H9 (cell line): ENCODE measurements around the gene LZTFL1. TPM values are rescaled to one million over a fixed set of nuclear protein-coding genes. Genes with fewer than 3 reads are reported as not detected.

Experiments used
- DNase-seq: peaks from one replicate; pipeline ENCODE4 v3.0.0-alpha.2; 2017
- H2AFZ ChIP-seq: one replicate; pipeline ENCODE4 v1.6.1; 2013; ENCODE audit warnings: mild to moderate bottlenecking, low read length, control low read depth, moderate library complexity
- H2AK5ac ChIP-seq: 2 replicates; pipeline ENCODE4 v1.6.1; 2013; ENCODE audit warnings: low read length, control low read depth, mixed read lengths; ENCODE audit not compliant: insufficient read length
- H2BK120ac ChIP-seq: one replicate; pipeline ENCODE4 v1.6.1; 2013; ENCODE audit warnings: low read depth, mild to moderate bottlenecking, low read length, control low read depth, inconsistent platforms; ENCODE audit not compliant: poor library complexity, severe bottlenecking
- H2BK12ac ChIP-seq: 2 replicates; pipeline ENCODE4 v1.6.1; 2013; ENCODE audit warnings: low read length, control low read depth, mixed read lengths, low read depth; ENCODE audit not compliant: insufficient read length
- H2BK15ac ChIP-seq: 2 replicates; pipeline ENCODE4 v1.6.1; 2013; ENCODE audit warnings: low read depth, low read length, control low read depth
- H2BK20ac ChIP-seq: one replicate; pipeline ENCODE4 v1.6.1; 2013; ENCODE audit warnings: low read depth, mild to moderate bottlenecking, low read length, control low read depth, inconsistent platforms; ENCODE audit not compliant: poor library complexity, severe bottlenecking
- H2BK5ac ChIP-seq: 2 replicates; pipeline ENCODE4 v1.6.1; 2013; ENCODE audit warnings: low read length, control low read depth, mixed read lengths; ENCODE audit not compliant: insufficient read length
- H3K14ac ChIP-seq: 2 replicates; pipeline ENCODE4 v1.6.1; 2013; ENCODE audit warnings: low read length, control low read depth; ENCODE audit not compliant: insufficient read depth
- H3K18ac ChIP-seq: 2 replicates; pipeline ENCODE4 v1.6.1; 2013; ENCODE audit warnings: low read depth, mild to moderate bottlenecking, mixed read lengths, low read length, control low read depth; ENCODE audit not compliant: insufficient read length
- H3K23ac ChIP-seq: 2 replicates; pipeline ENCODE4 v1.6.1; 2013; ENCODE audit warnings: low read length, control low read depth, mixed read lengths, low read depth; ENCODE audit not compliant: insufficient read length
- H3K23me2 ChIP-seq: 2 replicates; pipeline ENCODE4 v1.6.1; 2013; ENCODE audit warnings: low read depth, mild to moderate bottlenecking, mixed read lengths, low read length, control low read depth; ENCODE audit not compliant: insufficient read length, poor library complexity, severe bottlenecking
- H3K27ac ChIP-seq: 2 replicates; pipeline ENCODE4 v1.5.1; 2013; ENCODE audit warnings: low read length, control low read depth, mixed read lengths, low read depth; ENCODE audit not compliant: insufficient read length
- H3K27me3 ChIP-seq: 2 replicates; pipeline ENCODE4 v1.6.1; 2013; ENCODE audit warnings: low read length, control low read depth, inconsistent platforms; ENCODE audit not compliant: insufficient read depth
- H3K4ac ChIP-seq: 2 replicates; pipeline ENCODE4 v1.6.1; 2013; ENCODE audit warnings: low read depth, mild to moderate bottlenecking, control low read depth, inconsistent platforms, low read length, moderate library complexity
- H3K4me1 ChIP-seq: 2 replicates; pipeline ENCODE4 v1.6.1; 2013; ENCODE audit warnings: low read length, control low read depth, inconsistent platforms; ENCODE audit not compliant: insufficient read depth
- H3K4me2 ChIP-seq: 2 replicates; pipeline ENCODE4 v1.6.1; 2013; ENCODE audit warnings: low read length, control low read depth, mixed read lengths; ENCODE audit not compliant: insufficient read length, insufficient read depth
- H3K56ac ChIP-seq: 2 replicates; pipeline ENCODE4 v1.6.1; 2013; ENCODE audit warnings: low read depth, mild to moderate bottlenecking, mixed read lengths, low read length, control low read depth; ENCODE audit not compliant: insufficient read length
- H3K79me1 ChIP-seq: 2 replicates; pipeline ENCODE4 v1.6.1; 2013; ENCODE audit warnings: low read depth, mild to moderate bottlenecking, moderate library complexity, low read length, control low read depth, inconsistent platforms; ENCODE audit not compliant: insufficient read depth, poor library complexity, severe bottlenecking
- H3K79me2 ChIP-seq: 2 replicates; pipeline ENCODE4 v1.6.1; 2013; ENCODE audit warnings: low read length, control low read depth, inconsistent platforms; ENCODE audit not compliant: insufficient read depth
- H3K9ac ChIP-seq: 2 replicates; pipeline ENCODE4 v1.6.1; 2013; ENCODE audit warnings: low read length, control low read depth, mixed read lengths; ENCODE audit not compliant: insufficient read length; ENCODE audit errors: extremely low read depth
- H3K9me3 ChIP-seq: one replicate; pipeline ENCODE4 v1.6.1; 2013; ENCODE audit warnings: low read depth, low read length, inconsistent platforms; ENCODE audit not compliant: control insufficient read depth
- H3T11ph ChIP-seq: one replicate; pipeline ENCODE4 v1.6.1; 2013; ENCODE audit warnings: mild to moderate bottlenecking, low read length, control low read depth, inconsistent platforms
- H4K20me1 ChIP-seq: one replicate; pipeline ENCODE4 v1.6.1; 2013; ENCODE audit not compliant: control insufficient read depth, insufficient read length, insufficient read depth
- H4K5ac ChIP-seq: 2 replicates; pipeline ENCODE4 v1.6.1; 2013; ENCODE audit warnings: low read depth, mild to moderate bottlenecking, mixed read lengths, low read length, control low read depth; ENCODE audit not compliant: insufficient read length
- H4K8ac ChIP-seq: replicated peaks from 2 replicates; pipeline ENCODE4 v1.6.1; 2013; ENCODE audit warnings: low read length, control low read depth, mixed read lengths, low read depth; ENCODE audit not compliant: insufficient read length
- H4K91ac ChIP-seq: 2 replicates; pipeline ENCODE4 v1.6.1; 2013; ENCODE audit warnings: low read depth, mild to moderate bottlenecking, moderate library complexity, mixed read lengths, low read length, control low read depth; ENCODE audit not compliant: insufficient read length
- H3K27ac Mint-ChIP-seq, 3 experiments: 2 replicates in 2 of 3; 3 replicates in 1 of 3; pipeline ENCODE4 v1.8.0; 2020 to 2021; ENCODE audit warnings: mixed read lengths in 3 of 3, mild to moderate bottlenecking in 1 of 3, moderate library complexity in 1 of 3
- H3K27me3 Mint-ChIP-seq: 2 replicates; pipeline ENCODE4 v1.8.0; 2021; ENCODE audit warnings: low read depth, mild to moderate bottlenecking, moderate library complexity, mixed read lengths
- H3K36me3 Mint-ChIP-seq, 3 experiments: 2 replicates in 2 of 3; 3 replicates in 1 of 3; pipeline ENCODE4 v1.8.0; 2020 to 2021; ENCODE audit warnings: low read depth in 3 of 3, mixed read lengths in 3 of 3; ENCODE audit not compliant: insufficient read depth in 1 of 3
- H3K4me1 Mint-ChIP-seq, 2 experiments: 2 replicates each; pipeline ENCODE4 v1.8.0; 2020; ENCODE audit warnings: mixed read lengths in 2 of 2
- H3K4me3 Mint-ChIP-seq, 2 experiments: 2 replicates in 1 of 2; 3 replicates in 1 of 2; pipeline ENCODE4 v1.8.0; 2020 to 2021; ENCODE audit warnings: mild to moderate bottlenecking in 2 of 2, mixed read lengths in 2 of 2, moderate library complexity in 1 of 2
- H3K9me3 Mint-ChIP-seq, 2 experiments: 2 replicates in 1 of 2; 3 replicates in 1 of 2; pipeline ENCODE4 v1.8.0; 2020; ENCODE audit warnings: mild to moderate bottlenecking in 2 of 2, mixed read lengths in 2 of 2, moderate library complexity in 1 of 2
- CTCF ChIP-seq: fragments of 200-600 bp; sonication (generic); conservative IDR thresholded peaks from 3 replicates; pipeline ENCODE4 v1.8.0; 2021; ENCODE audit warnings: antibody characterized with exemption, mild to moderate bottlenecking
- WGBS: extraction: QIAGEN DNeasy Blood & Tissue Kit; methylation state at CpG from one replicate; pipeline ENCODE4 v1.1.7; 2013; ENCODE audit warnings: missing lambda C conversion rate, low lambda C conversion rate, mixed read lengths; ENCODE audit not compliant: insufficient read length; ENCODE audit errors: extremely low coverage; 5-methylcytosine and 5-hydroxymethylcytosine counted together
- total RNA-seq: library from RNA; stranded (reverse); gene quantifications from 2 replicates; pipeline ENCODE4 v1.2.1, GENCODE V29; 2021

The LZTFL1 gene
- total RNA-seq, 1 experiment from 2014 or later, result 12.2 TPM

- H3K36me3 Mint-ChIP-seq, result no peaks in the 10 kb centered on the region
- Histone ChIP-seq H3K23me2 (no peaks in the 10 kb centered on the region), H4K20me1 (no peaks in the 10 kb centered on the region)
Measured at GRCh38 chr3:45885979-45886705, 44.2 kb upstream of the LZTFL1 start, which contains the start of gene CCR9. CCR9 (plus strand) TSS chr3:45886543; CDS start chr3:45894934, 8,391 bp downstream.

More at GRCh38 chr3:45885979-45886705, 44.2 kb upstream of the LZTFL1 start, which contains the start of gene CCR9:
- no peak within 1 kb of the TSS for H3K4me2 ChIP-seq
- no peak within 1 kb of the TSS for H3K23ac ChIP-seq
- no peak for TF ChIP-seq CTCF
- DNase-seq, result no peak
- H3K9me3 ChIP-seq, result no peaks in the 10 kb centered on the region
- no peak within 1 kb of the TSS for H2AFZ ChIP-seq
- H2BK12ac ChIP-seq, result no peak within 1 kb of the TSS
- no peak within 1 kb of the TSS for H3K56ac ChIP-seq
- peaks cover 9 to 10% of the 10 kb centered on the region in 2 experiments for H3K4me1 Mint-ChIP-seq
- no peak within 1 kb of the TSS for H4K8ac ChIP-seq
- no peak within 1 kb of the TSS for H3K27ac ChIP-seq
- H2BK15ac ChIP-seq, result no peak within 1 kb of the TSS
- no peak within 1 kb of the TSS for H4K5ac ChIP-seq
- H3K79me2 ChIP-seq, result no peaks in the 10 kb centered on the region
- H3K27ac Mint-ChIP-seq, result peak within 1 kb of the TSS in 1 of 3 experiments; percentile 14; a peak in 2 of 7 replicates
- H3K27me3 Mint-ChIP-seq, result peaks cover 10% of the 10 kb centered on the region
- H3K79me1 ChIP-seq, result no peaks in the 10 kb centered on the region
- H2BK20ac ChIP-seq, result no peak within 1 kb of the TSS
- no peak within 1 kb of the TSS for H3K18ac ChIP-seq
- no peak within 1 kb of the TSS for H3T11ph ChIP-seq
- no peaks in the 10 kb centered on the region for H3K9me3 Mint-ChIP-seq
- H2BK5ac ChIP-seq, result no peak within 1 kb of the TSS
- H3K4me3 Mint-ChIP-seq, result no peak within 1 kb of the TSS
- H3K27me3 ChIP-seq, result no peaks in the 10 kb centered on the region
- H3K4me1 ChIP-seq, result no peaks in the 10 kb centered on the region
- no peak within 1 kb of the TSS for H2BK120ac ChIP-seq
- H3K14ac ChIP-seq, result no peak within 1 kb of the TSS; the same call in 1 of the 2 replicates
- no peak within 1 kb of the TSS for H3K4ac ChIP-seq
- WGBS, result no CpG with 5 or more reads among the region's 9 CpGs
- no peak within 1 kb of the TSS for H3K9ac ChIP-seq
- H4K91ac ChIP-seq, result no peak within 1 kb of the TSS
- no peak within 1 kb of the TSS for H2AK5ac ChIP-seq
